Measurements from ENCODE around the gene COA1. TPM values are rescaled to one million over a fixed set of nuclear protein-coding genes. Genes with fewer than 3 reads are reported as not detected.
A peak's percentile ranks its signal among the peaks of the same experiment; 100 is the strongest.

COA1 gene
- total and polyA plus RNA-seq, 9 of the 15 experiments (the other 6 are each of a cell fraction or from before 2014, with no cell fraction given): 98.9 to 463 (median 181) TPM

- Histone ChIP-seq H3K36me3 (ENCODE audit: control insufficient read depth, insufficient read depth, low read length) (peaks cover 77% of the 10 kb centered on the region), H3K27ac (ENCODE audit: extremely low read depth, low read depth, low read length) (no peak overlapping the region), H3K4me2 (ENCODE audit: insufficient read depth, low read length) (no peak overlapping the region), H3K9ac (ENCODE audit: insufficient read depth in 1 of 2, low read depth in 2 of 2, low read length in 2 of 2) (no peak overlapping the region), H3K79me2 (ENCODE audit: control insufficient read depth, insufficient read depth, low read length) (no peaks in the 10 kb centered on the region), H3K4me1 (replicated peaks in 1 of 2; ENCODE audit: control insufficient read depth in 2 of 2, insufficient read depth in 2 of 2, low read length in 2 of 2) (no peaks in the 10 kb centered on the region), H4K20me1 (replicated peaks; ENCODE audit: control insufficient read depth, insufficient read depth, low read length) (no peaks in the 10 kb centered on the region), H3K4me3 (no peak overlapping the region), H2AFZ (ENCODE audit: low read depth, low read length) (no peak overlapping the region), H3K27me3 (ENCODE audit: control insufficient read depth in 2 of 2, insufficient read depth in 2 of 2, low read length in 2 of 2) (no peaks in the 10 kb centered on the region), H3K9me1 (ENCODE audit: control insufficient read depth, insufficient read depth, low read length) (no peaks in the 10 kb centered on the region), H3K9me3 (replicated peaks; ENCODE audit: control insufficient read depth, insufficient read depth, low read depth, low read length) (no peaks in the 10 kb centered on the region)
- in situ Hi-C loops (cut with MboI): no loop called here
- DNase-seq (ENCODE audit: extremely low read depth in 1 of 4, low spot score in 3 of 4) (no peak), FAIRE-seq (peak; percentile 11), ATAC-seq (no peak)
- BruUV-seq (replicated peaks): no TSS peak
- intact Hi-C loops (cut with micrococcal nuclease): no loop called here
- TF ChIP-seq CEBPG (CRISPR knock-in tag; IDR thresholded peaks at IDR 0.05) (no peak), CEBPG (tag; conservative IDR thresholded peaks at IDR 0.05 in 1 of 2, IDR thresholded peaks at IDR 0.05 in 1 of 2) (peak; percentile 82 to 97), IRF9 (tag; IDR thresholded peaks at IDR 0.05) (0 out of 2 replicates have a peak, but pooled peaks have one; percentile 35), E2F1 (CRISPR knock-in tag; IDR thresholded peaks at IDR 0.05) (no peak), CEBPB (tag; IDR thresholded peaks at IDR 0.05) (peak; percentile 98), RBM22 (IDR thresholded peaks at IDR 0.05; ENCODE audit: low read depth, low read length, poor library complexity, severe bottlenecking) (peak; percentile 56), POLR2AphosphoS5 (IDR thresholded peaks at IDR 0.05; ENCODE audit: control insufficient read depth, insufficient read depth, low read depth, low read length) (0 out of 2 replicates have a peak, but pooled peaks have one; percentile 19), AFF4 (CRISPR knock-in tag; IDR thresholded peaks at IDR 0.05) (no peak)
- ChIA-PET POLR2A (interaction anchor here (1.4 kb wide), 1 partner anchor 10 kb away, joined by 5 read pairs; no protein-coding TSS in a partner anchor), CTCF (ENCODE audit: low intra/inter-chr PET ratio) (no interaction called here)
- 91% methylated on average over 3 of the region's 3 CpGs for WGBS (ENCODE audit: insufficient coverage, low coverage, missing lambda C conversion rate)
These were observed 98.8 kb downstream of the COA1 start for GRCh38 chr7:43630482-43630881.
